AG04449 (cell line): Measurements from ENCODE around the gene MAX.

Source experiments
- CTCF ChIA-PET: fragments of 350-600 bp; formaldehyde crosslinking; extraction: SDS; loops from one replicate; lab custom pipeline; 2021; ENCODE audit warnings: antibody characterized with exemption; lab: Yijun Ruan, JAX
- POLR2A ChIA-PET: fragments of 400-600, 350-600 bp; formaldehyde crosslinking; extraction: SDS; loops from one replicate; lab custom pipeline; 2020; ENCODE audit warnings: antibody characterized with exemption, inconsistent platforms; lab: Yijun Ruan, JAX
- DNase-seq: peaks from one replicate; pipeline ENCODE4 v3.0.0-alpha.2; 2010; ENCODE audit warnings: low read depth, low spot score
- H3K4me3 ChIP-seq: 2 replicates; pipeline ENCODE4 v1.5.1; 2011; ENCODE audit warnings: low read depth, mild to moderate bottlenecking, control low read depth, low read length
- CTCF ChIP-seq: IDR thresholded peaks from one replicate; pipeline ENCODE4 v1.5.1; 2011; ENCODE audit warnings: mild to moderate bottlenecking, moderate library complexity, low read length, control low read depth, inconsistent platforms; ENCODE audit not compliant: insufficient read depth; ENCODE audit errors: missing control alignments

The MAX gene

GRCh38 chr14:65109357-65109756, 7.0 kb upstream of the MAX start:
- POLR2A ChIA-PET: no interaction called here
- DNase-seq: no peak
- TF ChIP-seq CTCF: no peak
- CTCF ChIA-PET: no interaction called here
- H3K4me3 ChIP-seq: no peak overlapping the region

DNA sequence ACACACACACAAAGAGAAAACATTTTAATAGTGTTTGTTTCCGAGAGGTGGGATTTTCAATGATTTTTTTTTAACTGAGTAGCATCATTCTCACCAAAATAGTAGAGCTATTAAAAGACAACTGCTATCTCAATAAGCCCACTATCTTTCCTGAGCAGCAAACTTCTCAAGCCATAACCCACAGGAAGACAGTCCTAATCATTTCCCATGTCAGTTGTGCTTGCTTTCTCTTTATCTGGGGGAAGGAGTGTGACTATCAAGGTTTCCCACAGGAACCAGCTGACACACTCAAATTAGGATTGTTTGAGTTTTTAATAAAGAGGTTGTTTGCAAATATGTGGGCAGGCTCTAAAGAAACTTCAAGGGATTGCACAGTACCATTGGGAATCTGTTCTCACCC, 4.9 kb upstream of the MAX start:
- ChIA-PET CTCF (no interaction called here), POLR2A (no interaction called here)
- TF ChIP-seq CTCF: no peak
- no peak overlapping the region for H3K4me3 ChIP-seq
- no peak for DNase-seq

DNA sequence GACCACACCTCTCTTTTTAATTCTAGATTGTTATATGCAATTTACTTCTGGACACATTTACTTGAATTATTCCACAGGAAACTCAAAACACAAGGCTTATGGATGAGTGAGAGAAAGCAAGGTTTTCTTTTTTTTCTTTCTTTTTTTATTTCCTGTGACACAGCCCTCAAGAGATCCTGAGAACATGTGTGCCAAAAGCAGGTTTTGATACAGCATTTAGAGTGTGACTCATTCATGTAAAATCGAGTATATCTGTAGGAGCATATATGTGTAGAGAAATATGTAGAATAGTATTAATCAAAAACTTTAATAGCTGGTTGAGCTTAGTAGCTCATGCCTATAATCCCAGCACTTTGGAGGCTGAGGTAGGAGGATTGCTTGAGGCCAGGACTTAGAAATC, 4.4 kb upstream of the MAX start:
- no peak for DNase-seq
- no peak for TF ChIP-seq CTCF
- H3K4me3 ChIP-seq: no peak overlapping the region
- ChIA-PET POLR2A (no interaction called here), CTCF (no interaction called here)

GRCh38 chr14:65106316-65106715, 4.0 kb upstream of the MAX start:
- TF ChIP-seq CTCF: no peak
- ChIA-PET POLR2A (no interaction called here), CTCF (no interaction called here)
- no peak overlapping the region for H3K4me3 ChIP-seq
- DNase-seq: no peak

DNA sequence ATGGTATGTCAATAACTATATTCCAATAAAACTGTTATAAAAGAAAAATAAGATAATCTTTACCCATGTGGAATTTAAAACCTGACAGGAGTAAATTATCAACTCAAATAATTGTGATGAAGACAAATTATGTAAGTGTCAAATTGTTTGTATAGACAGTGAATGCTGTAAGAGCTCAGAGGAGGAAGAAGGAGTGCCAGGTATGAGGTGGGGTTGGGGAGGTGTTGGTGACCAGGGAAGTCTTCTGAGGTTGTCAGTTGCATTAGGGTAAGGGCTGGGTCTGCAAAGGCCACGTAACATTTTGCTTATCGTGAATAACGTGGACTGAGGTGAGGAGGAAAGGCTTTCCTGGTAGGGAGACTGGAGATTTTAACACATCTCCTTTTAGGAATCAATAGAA, 2.5 kb upstream of the MAX start:
- ChIA-PET POLR2A (no interaction called here), CTCF (no interaction called here)
- TF ChIP-seq CTCF: no peak
- no peak for DNase-seq
- no peak overlapping the region for H3K4me3 ChIP-seq

GRCh38 chr14:65103150-65103760, 938 bp upstream of the MAX start:
- no peak for TF ChIP-seq CTCF
- POLR2A ChIA-PET: no interaction called here
- CTCF ChIA-PET: interaction anchor here (1.0 to 1.5 kb wide), 5 partner anchors 9 to 857 kb away, joined by 3 to 4 read pairs (median 4); no protein-coding TSS in a partner anchor
- DNase-seq: no peak
- peak overlapping the region; percentile 79 for H3K4me3 ChIP-seq
